ENCODE results near the gene GPR153.

The GPR153 gene

GRCh38 chr1:6286266-6286665 lies 25.4 kb upstream of the GPR153 start:
- no peak for DNase-seq

GRCh38 chr1:6285336-6285735 lies 24.4 kb upstream of the GPR153 start:
- no peak for DNase-seq

- no peak for DNase-seq
These were observed 21.8 kb upstream of the GPR153 start for GRCh38 chr1:6282577-6283270.

- DNase-seq: peak in 3 of 4 experiments; percentile 31 to 49 (median 41)
These were observed 20.9 kb upstream of the GPR153 start for GRCh38 chr1:6281511-6282402.

GRCh38 chr1:6280761-6281451 lies 20.0 kb upstream of the GPR153 start:
- DNase-seq: peak in 2 of 4 experiments; percentile 6 to 14

- no peak for DNase-seq
These were observed 18.9 kb upstream of the GPR153 start for GRCh38 chr1:6279613-6280383.

- no peak for DNase-seq
These were observed 18.2 kb upstream of the GPR153 start for GRCh38 chr1:6279066-6279465.

GRCh38 chr1:6278263-6278662 lies 17.4 kb upstream of the GPR153 start:
- DNase-seq: no peak

- DNase-seq: no peak
These were observed 16.1 kb upstream of the GPR153 start for GRCh38 chr1:6276811-6277555.

GRCh38 chr1:6275826-6276782 lies 15.2 kb upstream of the GPR153 start:
- DNase-seq: no peak

GRCh38 chr1:6274622-6275139 lies 13.8 kb upstream of the GPR153 start:
- DNase-seq: no peak

- no peak for DNase-seq
These were observed 13.2 kb upstream of the GPR153 start for GRCh38 chr1:6274102-6274501.

GRCh38 chr1:6273380-6273891 lies 12.5 kb upstream of the GPR153 start:
- DNase-seq: no peak

GRCh38 chr1:6272868-6273267 lies 12.0 kb upstream of the GPR153 start:
- DNase-seq: no peak

- no peak for DNase-seq
These were observed 11.6 kb upstream of the GPR153 start for GRCh38 chr1:6272452-6272851.

- no peak for DNase-seq
These were observed 10.7 kb upstream of the GPR153 start for GRCh38 chr1:6271554-6271953.

- DNase-seq: no peak
These were observed 10.1 kb upstream of the GPR153 start for GRCh38 chr1:6271006-6271405.

- DNase-seq: no peak
These were observed 9.5 kb upstream of the GPR153 start for GRCh38 chr1:6270401-6270800.

GRCh38 chr1:6269720-6270400 lies 9.0 kb upstream of the GPR153 start:
- no peak for DNase-seq
